ENCODE measurements around the gene ENPP1. TPM values are rescaled to one million over a fixed set of nuclear protein-coding genes. Genes with fewer than 3 reads are reported as not detected.
"Not testable (repeated sequence)": the region's sequence is repeated elsewhere in the genome, so short reads cannot be mapped to it uniquely, and the experiment has no call there.

ENPP1 gene
- total RNA-seq, 3 donors from 2014 or later (not counting 1 experiment from before 2014, with no cell fraction given), result 0.45 to 0.85 (median 0.83) TPM

GRCh38 chr6:131854803-131855202, 47.0 kb downstream of the ENPP1 start:
- WGBS (ENCODE audit: insufficient coverage), result no CpG with 5 or more reads among the region's 2 CpGs
- intact Hi-C loops (cut with micrococcal nuclease), result no loop called here
- no peaks in the 10 kb centered on the region for H3K9me3 Mint-ChIP-seq

GRCh38 chr6:131858765-131859415, 51.1 kb downstream of the ENPP1 start:
- intact Hi-C loops (cut with micrococcal nuclease), result no loop called here
- no peaks in the 10 kb centered on the region for H3K27me3 ChIP-seq (ENCODE audit: control insufficient read depth, insufficient read depth, low read length)
- WGBS (ENCODE audit: insufficient coverage), result 63% methylated on average over 2 of the region's 2 CpGs
- ATAC-seq, result no peak
- Mint-ChIP-seq H3K27ac (no peak overlapping the region), H3K9me3 (no peaks in the 10 kb centered on the region), H3K4me3 (no peak overlapping the region), H3K27me3 (ENCODE audit: low read depth in 2 of 2) (no peaks in the 10 kb centered on the region), H3K4me1 (no peaks in the 10 kb centered on the region), H3K36me3 (no peaks in the 10 kb centered on the region)
- no peak overlapping the region for H3K4me3 ChIP-seq (ENCODE audit: low read length)
- no peak overlapping the region for H3K27ac ChIP-seq (ENCODE audit: low read length)
- DNase-seq, result no peak
- no peaks in the 10 kb centered on the region for H3K36me3 ChIP-seq (ENCODE audit: control insufficient read depth, insufficient read depth, low read length)
- no peaks in the 10 kb centered on the region for H3K4me1 ChIP-seq (ENCODE audit: control insufficient read depth, insufficient read depth, low read length)
- TF ChIP-seq CTCF (IDR thresholded peaks at IDR 0.05), result no peak
- no peaks in the 10 kb centered on the region for H3K9me3 ChIP-seq (ENCODE audit: control insufficient read depth, insufficient read depth, low read length)

More at GRCh38 chr6:131854803-131855202, 47.0 kb downstream of the ENPP1 start:
- DNase-seq (no peak), ATAC-seq (no peak)
- Histone ChIP-seq H3K4me1 (ENCODE audit: control insufficient read depth, insufficient read depth, low read length) (no peaks in the 10 kb centered on the region), H3K4me3 (ENCODE audit: low read length) (no peak overlapping the region), H3K9me3 (ENCODE audit: control insufficient read depth, insufficient read depth, low read length) (no peaks in the 10 kb centered on the region), H3K27ac (ENCODE audit: low read length) (no peak overlapping the region), H3K36me3 (ENCODE audit: control insufficient read depth, insufficient read depth, low read length) (no peaks in the 10 kb centered on the region), H3K27me3 (ENCODE audit: control insufficient read depth, insufficient read depth, low read length) (no peaks in the 10 kb centered on the region)
- no peaks in the 10 kb centered on the region for H3K27me3 Mint-ChIP-seq (ENCODE audit: low read depth in 2 of 2)
- TF ChIP-seq CTCF (IDR thresholded peaks at IDR 0.05), result no peak
- H3K27ac Mint-ChIP-seq, result no peak overlapping the region
- H3K4me3 Mint-ChIP-seq, result no peak overlapping the region
- no peaks in the 10 kb centered on the region for H3K4me1 Mint-ChIP-seq
- no peaks in the 10 kb centered on the region for H3K36me3 Mint-ChIP-seq

GRCh38 chr6:131859658-131860057, 51.8 kb downstream of the ENPP1 start:
- DNase-seq, H3K36me3 Mint-ChIP-seq, H3K4me1 Mint-ChIP-seq: not testable (repeated sequence)

GRCh38 chr6:131861381-131861780, 53.6 kb downstream of the ENPP1 start:
- WGBS (ENCODE audit: insufficient coverage), result no CpG with 5 or more reads among the region's 1 CpG
- Mint-ChIP-seq H3K9me3 (no peaks in the 10 kb centered on the region), H3K36me3 (no peaks in the 10 kb centered on the region), H3K27ac (no peak overlapping the region), H3K4me3 (no peak overlapping the region), H3K4me1 (no peaks in the 10 kb centered on the region), H3K27me3 (ENCODE audit: low read depth in 2 of 2) (peaks cover 0 to 4% of the 10 kb centered on the region in 2 donors)
- DNase-seq, result no peak
- Histone ChIP-seq H3K36me3 (ENCODE audit: control insufficient read depth, insufficient read depth, low read length) (no peaks in the 10 kb centered on the region), H3K4me1 (ENCODE audit: control insufficient read depth, insufficient read depth, low read length) (no peaks in the 10 kb centered on the region), H3K27me3 (ENCODE audit: control insufficient read depth, insufficient read depth, low read length) (no peaks in the 10 kb centered on the region), H3K4me3 (ENCODE audit: low read length) (no peak overlapping the region), H3K27ac (ENCODE audit: low read length) (no peak overlapping the region), H3K9me3 (ENCODE audit: control insufficient read depth, insufficient read depth, low read length) (no peaks in the 10 kb centered on the region)
- intact Hi-C loops (cut with micrococcal nuclease), result no loop called here
- TF ChIP-seq CTCF (IDR thresholded peaks at IDR 0.05), result no peak
- no peak for ATAC-seq

More at GRCh38 chr6:131859658-131860057, 51.8 kb downstream of the ENPP1 start:
- H3K27ac ChIP-seq (ENCODE audit: low read length); H3K27me3 Mint-ChIP-seq (ENCODE audit: low read depth in 2 of 2); H3K36me3 ChIP-seq (ENCODE audit: control insufficient read depth, insufficient read depth, low read length); H3K27ac Mint-ChIP-seq; H3K4me1 ChIP-seq (ENCODE audit: control insufficient read depth, insufficient read depth, low read length); intact Hi-C loops (cut with micrococcal nuclease); H3K4me3 ChIP-seq (ENCODE audit: low read length); H3K9me3 ChIP-seq (ENCODE audit: control insufficient read depth, insufficient read depth, low read length); H3K4me3 Mint-ChIP-seq; ATAC-seq; H3K27me3 ChIP-seq (ENCODE audit: control insufficient read depth, insufficient read depth, low read length); H3K9me3 Mint-ChIP-seq: not testable (repeated sequence)
- 81% methylated on average over 5 of the region's 5 CpGs for WGBS (ENCODE audit: insufficient coverage)

All from natural killer cell (primary cell).